Measurements from ENCODE around the gene DIDO1. TPM values are rescaled to one million over a fixed set of nuclear protein-coding genes. Genes with fewer than 3 reads are reported as not detected.
A peak's percentile ranks its signal among the peaks of the same experiment; 100 is the strongest.

The DIDO1 gene
- total and polyA plus RNA-seq, 2 of the 13 experiments (the other 11 are each of a cell fraction or from before 2014, with no cell fraction given) = 75.0 to 75.1 TPM

DNA sequence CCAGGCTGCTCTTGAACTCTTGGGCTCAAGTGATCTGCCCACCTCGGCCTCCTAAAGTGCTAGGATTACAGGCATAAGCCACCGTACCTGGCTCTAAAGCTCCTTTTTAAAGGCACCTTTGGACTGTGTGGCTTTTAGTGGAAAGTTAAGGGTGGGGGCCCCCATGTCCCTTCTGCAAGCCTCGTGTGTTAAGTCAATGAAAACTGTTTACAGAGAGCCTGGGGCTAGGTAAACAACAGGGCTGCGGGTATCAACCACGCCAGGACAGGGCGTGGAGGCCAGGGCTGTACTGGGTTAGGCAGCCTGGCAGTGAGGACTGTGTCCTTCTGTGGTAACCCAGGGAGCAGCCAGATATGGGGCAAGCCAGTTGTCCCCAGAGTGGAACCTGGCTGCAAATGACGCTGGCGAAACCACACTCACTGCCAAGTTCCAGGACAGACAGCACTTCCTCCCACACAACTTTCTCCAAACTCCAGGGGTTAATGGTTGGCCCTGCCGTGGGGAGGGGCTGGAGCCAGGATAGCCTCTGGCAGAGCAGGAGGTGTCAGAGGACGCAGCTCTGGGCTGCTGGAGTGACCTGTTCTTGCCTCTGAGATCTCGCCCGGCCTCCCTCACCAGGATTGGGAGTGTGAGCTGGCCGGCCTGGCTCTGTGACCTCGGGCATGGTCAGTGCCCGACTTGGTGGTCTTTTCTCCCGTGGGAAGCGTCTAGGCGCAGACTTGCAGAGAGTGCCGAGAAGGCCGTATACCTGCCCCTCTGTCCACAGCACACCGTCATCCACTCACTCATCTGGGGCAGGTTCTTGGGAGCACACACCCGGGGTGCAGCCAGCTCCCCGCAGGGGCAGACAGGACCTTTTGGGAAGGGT is 29.4 kb upstream of the DIDO1 start (continued):
- peak; percentile 92 for TF ChIP-seq ARNT2 (CRISPR knock-in tag; IDR thresholded peaks at IDR 0.05; ENCODE audit: low read depth)
- TF ChIP-seq GMEB1 (CRISPR knock-in tag; IDR thresholded peaks at IDR 0.05; ENCODE audit: borderline replicate concordance) = peak; percentile 72; the same call in 1 of the 2 replicates
- TF ChIP-seq ZNF749 (CRISPR knock-in tag; IDR thresholded peaks at IDR 0.05; ENCODE audit: borderline replicate concordance) = peak; percentile 83
- TF ChIP-seq YEATS2 (CRISPR knock-in tag; IDR thresholded peaks at IDR 0.05; ENCODE audit: borderline replicate concordance) = peak; percentile 93
- TF ChIP-seq GPN1 (CRISPR knock-in tag; IDR thresholded peaks at IDR 0.05; ENCODE audit: borderline replicate concordance) = no peak
- peak; percentile 78 for TF ChIP-seq HNF1A (IDR thresholded peaks at IDR 0.05; ENCODE audit: low read depth)
- TF ChIP-seq HNF1A (CRISPR knock-in tag; IDR thresholded peaks at IDR 0.05; ENCODE audit: borderline replicate concordance) = peak; percentile 18
- TF ChIP-seq U2AF2 (IDR thresholded peaks at IDR 0.05; ENCODE audit: low read depth, low read length) = no peak
- no peak for TF ChIP-seq GTF2F1 (IDR thresholded peaks at IDR 0.05; ENCODE audit: low read length)
- TF ChIP-seq MEIS2 (CRISPR knock-in tag; IDR thresholded peaks at IDR 0.05) = peak; percentile 95
- no peak for TF ChIP-seq SRSF4 (IDR thresholded peaks at IDR 0.05; ENCODE audit: low read depth, low read length, poor library complexity, severe bottlenecking)
- no peak for TF ChIP-seq SCMH1 (CRISPR knock-in tag; IDR thresholded peaks at IDR 0.05; ENCODE audit: borderline replicate concordance)
- peak; percentile 99 for TF ChIP-seq ERF (CRISPR knock-in tag; IDR thresholded peaks at IDR 0.05)
- peak; percentile 98 for TF ChIP-seq ZNF614 (CRISPR knock-in tag; IDR thresholded peaks at IDR 0.05; ENCODE audit: borderline replicate concordance)
- TF ChIP-seq ZFP36L1 (CRISPR knock-in tag; IDR thresholded peaks at IDR 0.05) = peak; percentile 98
- TF ChIP-seq HNRNPH1 (optimal IDR thresholded peaks at IDR 0.05; ENCODE audit: low read depth, low read length) = peak; percentile 34
- TF ChIP-seq THAP11 (CRISPR knock-in tag; IDR thresholded peaks at IDR 0.05) = peak; percentile 90
- TF ChIP-seq ZNF629 (CRISPR knock-in tag; conservative IDR thresholded peaks at IDR 0.05) = peak; percentile 63
- TF ChIP-seq ZNF446 (CRISPR knock-in tag; IDR thresholded peaks at IDR 0.05) = no peak
- peak; percentile 98 for TF ChIP-seq CBX5 (CRISPR knock-in tag; IDR thresholded peaks at IDR 0.05; ENCODE audit: borderline replicate concordance)
- TF ChIP-seq ZNF329 (CRISPR knock-in tag; IDR thresholded peaks at IDR 0.05; ENCODE audit: low read depth) = peak; percentile 24
- peak; percentile 87 for TF ChIP-seq ZMYM4 (CRISPR knock-in tag; IDR thresholded peaks at IDR 0.05)
- TF ChIP-seq NFKBIZ (CRISPR knock-in tag; IDR thresholded peaks at IDR 0.05) = peak; percentile 97
- TF ChIP-seq SNAPC2 (CRISPR knock-in tag; IDR thresholded peaks at IDR 0.05) = no peak

Data from HepG2 (cell line).